ENCODE measurements around the gene AKAP13.
"Not testable (repeated sequence)": the region's sequence is repeated elsewhere in the genome, so short reads cannot be mapped to it uniquely, and the experiment has no call there.

AKAP13 gene

GRCh38 chr15:85346462-85347084 is 33.8 kb upstream of the AKAP13 start:
- H2BK15ac ChIP-seq (ENCODE audit: low read length); H3K27me3 ChIP-seq (ENCODE audit: control insufficient read depth in 3 of 3, insufficient read depth in 3 of 3, low read depth in 1 of 3, low read length in 3 of 3); H4K8ac ChIP-seq (ENCODE audit: low read depth, low read length); DNase-seq (ENCODE audit: low spot score); H3K18ac ChIP-seq (ENCODE audit: low read length); H3K27ac ChIP-seq (replicated peaks; ENCODE audit: low read length); H3K4me2 ChIP-seq (ENCODE audit: insufficient read depth, low read length, poor library complexity, severe bottlenecking); H2AFZ ChIP-seq (ENCODE audit: low read length); H3K4me3 ChIP-seq (ENCODE audit: low read length in 2 of 2); H4K91ac ChIP-seq (ENCODE audit: low read depth, low read length, poor library complexity); H3K9me3 ChIP-seq (replicated peaks in 1 of 2; ENCODE audit: control insufficient read depth in 2 of 2, insufficient read depth in 1 of 2, low read depth in 1 of 2, low read length in 2 of 2); H3K14ac ChIP-seq (ENCODE audit: low read length); H3K23ac ChIP-seq (ENCODE audit: low read depth, low read length, poor library complexity); H2BK12ac ChIP-seq (ENCODE audit: low read length); H2BK120ac ChIP-seq (ENCODE audit: low read depth, low read length); H3K36me3 ChIP-seq (replicated peaks in 1 of 2; ENCODE audit: control insufficient read depth in 2 of 2, insufficient read depth in 2 of 2, low read length in 2 of 2); H3K4ac ChIP-seq (ENCODE audit: low read length); H2BK5ac ChIP-seq (ENCODE audit: low read length); H2AK5ac ChIP-seq (ENCODE audit: low read depth, low read length); H3K9ac ChIP-seq (ENCODE audit: low read depth, low read length, poor library complexity); H3K79me1 ChIP-seq (ENCODE audit: low read depth, low read length): not testable (repeated sequence)
- WGBS, 2 donors (ENCODE audit: extremely low coverage in 2 of 2, insufficient read length in 2 of 2, insufficient replicate concordance in 1 of 2), result no CpG with 5 or more reads among the region's 1 CpG
- peaks cover 3 to 13% of the 10 kb centered on the region in 2 donors for H3K4me1 ChIP-seq (ENCODE audit: control insufficient read depth in 2 of 2, insufficient read depth in 1 of 2, low read depth in 1 of 2, low read length in 2 of 2)

- H2BK12ac ChIP-seq (ENCODE audit: low read length); H3K9me3 ChIP-seq (replicated peaks in 1 of 2; ENCODE audit: control insufficient read depth in 2 of 2, insufficient read depth in 1 of 2, low read depth in 1 of 2, low read length in 2 of 2); H2BK5ac ChIP-seq (ENCODE audit: low read length); H3K27me3 ChIP-seq (ENCODE audit: control insufficient read depth in 3 of 3, insufficient read depth in 3 of 3, low read depth in 1 of 3, low read length in 3 of 3); H3K18ac ChIP-seq (ENCODE audit: low read length); H2AFZ ChIP-seq (ENCODE audit: low read length); H3K27ac ChIP-seq (replicated peaks; ENCODE audit: low read length); H3K79me1 ChIP-seq (ENCODE audit: low read depth, low read length); H3K4me3 ChIP-seq (ENCODE audit: low read length in 2 of 2); H2BK15ac ChIP-seq (ENCODE audit: low read length); H3K4ac ChIP-seq (ENCODE audit: low read length); H3K36me3 ChIP-seq (replicated peaks in 1 of 2; ENCODE audit: control insufficient read depth in 2 of 2, insufficient read depth in 2 of 2, low read length in 2 of 2); H3K14ac ChIP-seq (ENCODE audit: low read length); DNase-seq (ENCODE audit: low spot score); H2BK120ac ChIP-seq (ENCODE audit: low read depth, low read length); H4K8ac ChIP-seq (ENCODE audit: low read depth, low read length); H3K23ac ChIP-seq (ENCODE audit: low read depth, low read length, poor library complexity); H2AK5ac ChIP-seq (ENCODE audit: low read depth, low read length); H3K4me2 ChIP-seq (ENCODE audit: insufficient read depth, low read length, poor library complexity, severe bottlenecking); H4K91ac ChIP-seq (ENCODE audit: low read depth, low read length, poor library complexity); H3K9ac ChIP-seq (ENCODE audit: low read depth, low read length, poor library complexity): not testable (repeated sequence)
- H3K4me1 ChIP-seq (ENCODE audit: control insufficient read depth in 2 of 2, insufficient read depth in 1 of 2, low read depth in 1 of 2, low read length in 2 of 2), result peaks cover 3 to 13% of the 10 kb centered on the region in 2 donors
- no CpG with 5 or more reads among the region's 5 CpGs for WGBS, 2 donors (ENCODE audit: extremely low coverage in 2 of 2, insufficient read length in 2 of 2, insufficient replicate concordance in 1 of 2)
Measured at GRCh38 chr15:85347264-85348047, 32.9 kb upstream of the AKAP13 start.

GRCh38 chr15:85348048-85348766 is 32.2 kb upstream of the AKAP13 start:
- H3K9ac ChIP-seq (ENCODE audit: low read depth, low read length, poor library complexity); H3K9me3 ChIP-seq (replicated peaks in 1 of 2; ENCODE audit: control insufficient read depth in 2 of 2, insufficient read depth in 1 of 2, low read depth in 1 of 2, low read length in 2 of 2); H3K18ac ChIP-seq (ENCODE audit: low read length); H2BK120ac ChIP-seq (ENCODE audit: low read depth, low read length); H3K23ac ChIP-seq (ENCODE audit: low read depth, low read length, poor library complexity); H3K79me1 ChIP-seq (ENCODE audit: low read depth, low read length); H3K4me2 ChIP-seq (ENCODE audit: insufficient read depth, low read length, poor library complexity, severe bottlenecking); DNase-seq (ENCODE audit: low spot score); H2BK5ac ChIP-seq (ENCODE audit: low read length); H4K91ac ChIP-seq (ENCODE audit: low read depth, low read length, poor library complexity); H4K8ac ChIP-seq (ENCODE audit: low read depth, low read length); H3K27me3 ChIP-seq (ENCODE audit: control insufficient read depth in 3 of 3, insufficient read depth in 3 of 3, low read depth in 1 of 3, low read length in 3 of 3); H3K27ac ChIP-seq (replicated peaks; ENCODE audit: low read length); H3K36me3 ChIP-seq (replicated peaks in 1 of 2; ENCODE audit: control insufficient read depth in 2 of 2, insufficient read depth in 2 of 2, low read length in 2 of 2); H3K4ac ChIP-seq (ENCODE audit: low read length); H2BK15ac ChIP-seq (ENCODE audit: low read length); H3K14ac ChIP-seq (ENCODE audit: low read length); H2BK12ac ChIP-seq (ENCODE audit: low read length); H2AK5ac ChIP-seq (ENCODE audit: low read depth, low read length): not testable (repeated sequence)
- WGBS, 2 donors (ENCODE audit: extremely low coverage in 2 of 2, insufficient read length in 2 of 2, insufficient replicate concordance in 1 of 2), result no CpG with 5 or more reads among the region's 8 CpGs
- Histone ChIP-seq H3K4me3 (ENCODE audit: low read length in 2 of 2) (peak overlapping the region in 1 of 2 donors; percentile 30), H3K4me1 (ENCODE audit: control insufficient read depth in 2 of 2, insufficient read depth in 1 of 2, low read depth in 1 of 2, low read length in 2 of 2) (peaks cover 3 to 13% of the 10 kb centered on the region in 2 donors), H2AFZ (ENCODE audit: low read length) (peak overlapping the region; percentile 68)

GRCh38 chr15:85349062-85349461 is 31.3 kb upstream of the AKAP13 start:
- not testable (repeated sequence) for H2BK5ac ChIP-seq (ENCODE audit: low read length); H3K9me3 ChIP-seq (replicated peaks in 1 of 2; ENCODE audit: control insufficient read depth in 2 of 2, insufficient read depth in 1 of 2, low read depth in 1 of 2, low read length in 2 of 2); H3K27ac ChIP-seq (replicated peaks; ENCODE audit: low read length); DNase-seq (ENCODE audit: low spot score); H3K36me3 ChIP-seq (replicated peaks in 1 of 2; ENCODE audit: control insufficient read depth in 2 of 2, insufficient read depth in 2 of 2, low read length in 2 of 2); H2BK12ac ChIP-seq (ENCODE audit: low read length); H3K9ac ChIP-seq (ENCODE audit: low read depth, low read length, poor library complexity); H3K23ac ChIP-seq (ENCODE audit: low read depth, low read length, poor library complexity); H3K14ac ChIP-seq (ENCODE audit: low read length); H2BK120ac ChIP-seq (ENCODE audit: low read depth, low read length); H3K27me3 ChIP-seq (ENCODE audit: control insufficient read depth in 3 of 3, insufficient read depth in 3 of 3, low read depth in 1 of 3, low read length in 3 of 3); H3K79me1 ChIP-seq (ENCODE audit: low read depth, low read length); H3K4ac ChIP-seq (ENCODE audit: low read length); H4K8ac ChIP-seq (ENCODE audit: low read depth, low read length); H3K18ac ChIP-seq (ENCODE audit: low read length); H3K4me2 ChIP-seq (ENCODE audit: insufficient read depth, low read length, poor library complexity, severe bottlenecking); H2AK5ac ChIP-seq (ENCODE audit: low read depth, low read length); H2BK15ac ChIP-seq (ENCODE audit: low read length); H4K91ac ChIP-seq (ENCODE audit: low read depth, low read length, poor library complexity)
- peak overlapping the region in 1 of 2 donors; percentile 30 for H3K4me3 ChIP-seq (ENCODE audit: low read length in 2 of 2)
- H2AFZ ChIP-seq (ENCODE audit: low read length), result peak overlapping the region; percentile 68
- no CpG with 5 or more reads among the region's 4 CpGs for WGBS, 2 donors (ENCODE audit: extremely low coverage in 2 of 2, insufficient read length in 2 of 2, insufficient replicate concordance in 1 of 2)
- peaks cover 3 to 13% of the 10 kb centered on the region in 2 donors for H3K4me1 ChIP-seq (ENCODE audit: control insufficient read depth in 2 of 2, insufficient read depth in 1 of 2, low read depth in 1 of 2, low read length in 2 of 2)

Data from neuronal stem cell (in vitro differentiated cells).